LHCN-M2 (cell line): Measurements from ENCODE around the gene PPP6R2. TPM values are rescaled to one million over a fixed set of nuclear protein-coding genes. Genes with fewer than 3 reads are reported as not detected.

Source experiments
- DNase-seq: peaks from one replicate; pipeline ENCODE4 v3.0.0-alpha.2; 2012; ENCODE audit warnings: low read depth
- total RNA-seq: library from RNA; depleted of rRNA; stranded (reverse); fragments of >200 nt; gene quantifications from 2 replicates; pipeline ENCODE4 v1.2.3, GENCODE V29; 2014

PPP6R2 gene
- total RNA-seq, 1 experiment from 2014 or later: 64.2 TPM

GRCh38 chr22:50305923-50306566, 37.1 kb upstream of the PPP6R2 start:
- peak; percentile 98 for DNase-seq

GRCh38 chr22:50306753-50307749, 36.1 kb upstream of the PPP6R2 start, which contains the start of gene PLXNB2:
Gene PLXNB2, minus strand, starts transcription at chr22:50307646. Its CDS starts 17,062 bp downstream, at chr22:50290584.
- DNase-seq: peak; percentile 80

GRCh38 chr22:50307890-50308596, 35.1 kb upstream of the PPP6R2 start:
- no peak for DNase-seq

GRCh38 chr22:50308597-50308935, 34.6 kb upstream of the PPP6R2 start:
- DNase-seq: peak; percentile 80

- peak; percentile 49 for DNase-seq
Measured at GRCh38 chr22:50308986-50309600, 34.0 kb upstream of the PPP6R2 start.

GRCh38 chr22:50309601-50309991, 33.5 kb upstream of the PPP6R2 start:
- DNase-seq: no peak

GRCh38 chr22:50310031-50310722, 33.0 kb upstream of the PPP6R2 start:
- DNase-seq: no peak

- DNase-seq: no peak
Measured at GRCh38 chr22:50310949-50311444, 32.1 kb upstream of the PPP6R2 start.

GRCh38 chr22:50311606-50312351, 31.3 kb upstream of the PPP6R2 start:
- DNase-seq: no peak

- DNase-seq: no peak
Measured at GRCh38 chr22:50312371-50312770, 30.8 kb upstream of the PPP6R2 start.

GRCh38 chr22:50313021-50313420, 30.1 kb upstream of the PPP6R2 start:
- no peak for DNase-seq

GRCh38 chr22:50313600-50313999, 29.5 kb upstream of the PPP6R2 start:
- no peak for DNase-seq

- no peak for DNase-seq
Measured at GRCh38 chr22:50314081-50314454, 29.1 kb upstream of the PPP6R2 start.

GRCh38 chr22:50314455-50315288, 28.5 kb upstream of the PPP6R2 start:
- DNase-seq: no peak

- DNase-seq: no peak
Measured at GRCh38 chr22:50315289-50316113, 27.6 kb upstream of the PPP6R2 start.

- no peak for DNase-seq
Measured at GRCh38 chr22:50316114-50317065, 26.7 kb upstream of the PPP6R2 start.

GRCh38 chr22:50317178-50317577, 25.9 kb upstream of the PPP6R2 start:
- no peak for DNase-seq
